NK-92 treated with Interleukin-12 subunit alpha and Interleukin-12 subunit beta, amount 100 ng/mL, for 24 hours (cell line): ENCODE results near the gene NME4.

ENCODE experiments used
- DNase-seq: peaks from one replicate; lab custom pipeline; 2025; lab: John Stamatoyannopoulos, UW

NME4 gene

GRCh38 chr16:426906-427249, 29.9 kb downstream of the NME4 start:
- no peak for DNase-seq

GRCh38 chr16:427250-427649, 30.3 kb downstream of the NME4 start:
- DNase-seq = no peak

DNA sequence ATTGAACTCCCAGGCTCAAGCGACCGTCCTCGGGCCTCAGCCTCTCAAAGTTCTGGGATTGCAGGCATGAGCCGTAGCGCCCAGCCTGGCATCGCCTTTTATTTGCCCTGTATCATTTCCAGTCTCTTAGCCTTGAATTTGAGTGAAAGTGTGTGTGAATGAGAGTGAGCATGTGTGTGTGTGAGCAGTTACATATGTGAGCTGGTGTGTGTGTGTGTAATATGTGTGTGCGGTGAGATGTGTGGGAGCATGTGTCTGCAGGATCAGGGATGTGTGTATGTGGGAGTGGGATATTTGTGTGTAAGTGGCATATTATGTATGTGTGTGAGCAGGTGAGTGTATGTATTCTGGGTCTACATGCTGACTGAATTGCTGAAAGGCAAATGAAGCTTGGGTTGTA, 33.9 kb downstream of the NME4 start:
- no peak for DNase-seq

- no peak for DNase-seq
These were observed 43.6 kb downstream of the NME4 start for GRCh38 chr16:440627-441026.

GRCh38 chr16:441447-441846, 44.4 kb downstream of the NME4 start:
- no peak for DNase-seq

- no peak for DNase-seq
These were observed 46.0 kb downstream of the NME4 start for GRCh38 chr16:442976-443375.

DNA sequence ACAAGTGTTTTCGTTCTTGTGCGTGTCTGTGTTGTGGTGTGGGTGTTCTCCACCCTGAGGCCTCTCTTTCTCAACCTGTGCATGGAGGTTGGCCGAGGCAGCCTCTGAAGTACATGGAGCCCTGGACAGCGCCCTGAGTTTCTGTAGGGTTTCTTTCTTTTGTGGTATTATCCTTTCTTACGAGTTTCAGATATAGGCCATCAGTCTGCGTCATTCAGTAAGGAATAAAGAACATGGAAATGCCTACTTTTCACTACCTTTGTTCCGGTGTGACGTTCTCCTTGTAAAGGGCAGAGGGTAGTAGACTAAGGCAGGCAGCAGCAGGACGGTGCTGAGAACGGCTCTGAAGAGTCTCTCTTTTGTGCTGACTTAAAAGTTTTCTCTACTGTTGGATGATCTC, 47.0 kb downstream of the NME4 start:
- DNase-seq = no peak

- DNase-seq = no peak
These were observed 48.6 kb downstream of the NME4 start for GRCh38 chr16:445566-445965.
